SK-N-MC (cell line): ENCODE results near the gene INPP5E.
A peak's percentile ranks its signal among the peaks of the same experiment; 100 is the strongest.

Experiments
- DNase-seq: peaks from one replicate; pipeline ENCODE4 v3.0.0-alpha.2; 2011; ENCODE audit warnings: low read depth, low spot score
- H3K27ac ChIP-seq: fragments of 200-600 bp; sonication (generic); 2 replicates; pipeline ENCODE4 v1.5.1; 2016; ENCODE audit warnings: mixed run types
- H3K36me3 ChIP-seq: fragments of 200-600 bp; sonication (generic); 2 replicates; pipeline ENCODE4 v1.6.1; 2017; ENCODE audit warnings: antibody characterized with exemption, low read length, mixed read lengths; ENCODE audit not compliant: insufficient read depth
- H3K4me3 ChIP-seq: fragments of 200-600 bp; sonication (generic); 2 replicates; pipeline ENCODE4 v1.5.1; 2016
- H3K9ac ChIP-seq: fragments of 200-600 bp; sonication (generic); 2 replicates; pipeline ENCODE4 v1.8.0; 2017; ENCODE audit warnings: mixed run types, mixed read lengths; ENCODE audit not compliant: insufficient read length
- H3K9me3 ChIP-seq: fragments of 200-600 bp; sonication (generic); 2 replicates; pipeline ENCODE4 v1.6.1; 2017; ENCODE audit warnings: low read depth, mild to moderate bottlenecking, antibody characterized with exemption, low read length, moderate library complexity, mixed read lengths
- EZH2 ChIP-seq: fragments of 200-600 bp; sonication (generic); IDR thresholded peaks from one replicate; pipeline ENCODE4 v1.6.1; 2017; ENCODE audit warnings: antibody characterized with exemption
- FOXP2 ChIP-seq: optimal IDR thresholded peaks from 2 replicates; pipeline ENCODE3; 2011; ENCODE audit warnings: mild to moderate bottlenecking, moderate library complexity; ENCODE audit not compliant: insufficient read depth; ENCODE audit errors: extremely low read length, control extremely low read depth
- POLR2AphosphoS5 ChIP-seq: IDR thresholded peaks from 2 replicates; pipeline ENCODE4 v1.6.1; 2012; ENCODE audit warnings: mild to moderate bottlenecking, low read depth, low read length, borderline replicate concordance

INPP5E gene

DNA sequence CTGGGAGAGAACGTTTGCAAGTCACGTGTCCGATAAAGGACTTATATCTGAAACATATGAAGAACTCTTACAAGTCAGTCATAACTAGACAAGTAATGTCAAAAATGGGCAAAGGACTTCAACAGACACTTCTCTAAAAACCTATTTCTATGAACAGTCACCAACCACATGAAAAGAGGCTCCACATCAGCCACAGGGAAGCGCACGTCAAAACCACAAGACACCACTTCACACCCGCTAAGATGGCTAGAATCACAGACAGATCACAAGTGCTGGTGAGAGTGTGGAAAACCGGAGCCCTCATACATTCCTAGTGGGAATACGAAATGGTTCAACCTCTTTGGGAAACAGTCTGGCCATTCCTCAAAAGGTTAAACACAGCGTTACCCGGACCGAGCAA is 54.6 kb downstream of the INPP5E start:
- Histone ChIP-seq H3K9ac (no peak overlapping the region), H3K9me3 (no peaks in the 10 kb centered on the region), H3K4me3 (no peak overlapping the region), H3K36me3 (peaks cover 49% of the 10 kb centered on the region), H3K27ac (peak overlapping the region; percentile 32; the same call in 1 of the 2 replicates)
- no peak for DNase-seq
- no peak for TF ChIP-seq EZH2
- no peak for TF ChIP-seq POLR2AphosphoS5
- TF ChIP-seq FOXP2: no peak

DNA sequence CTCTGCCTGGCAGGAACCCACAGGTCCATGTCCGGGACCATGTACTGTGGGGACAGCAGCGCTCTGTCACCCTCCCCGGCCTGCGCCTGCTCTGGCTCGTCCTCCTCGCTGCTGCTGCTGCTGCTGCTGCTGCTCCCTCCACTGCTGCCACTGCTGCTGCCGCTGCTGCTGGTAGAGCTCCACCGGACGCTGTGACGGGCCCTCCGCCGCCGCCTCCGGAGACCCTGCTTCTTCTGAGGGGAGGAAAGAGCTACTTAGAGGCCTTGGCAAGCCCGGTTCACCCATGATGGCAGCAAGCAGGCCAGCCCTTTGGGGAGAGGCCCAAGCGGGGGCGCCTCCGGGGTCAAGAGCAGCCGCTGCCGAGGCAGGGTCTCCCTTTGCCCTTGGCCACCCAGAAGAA is 56.2 kb downstream of the INPP5E start:
- Histone ChIP-seq H3K27ac (no peak overlapping the region), H3K36me3 (peaks cover 41% of the 10 kb centered on the region), H3K4me3 (no peak overlapping the region), H3K9me3 (no peaks in the 10 kb centered on the region), H3K9ac (no peak overlapping the region)
- TF ChIP-seq POLR2AphosphoS5: no peak
- TF ChIP-seq FOXP2: no peak
- no peak for TF ChIP-seq EZH2
- no peak for DNase-seq

DNA sequence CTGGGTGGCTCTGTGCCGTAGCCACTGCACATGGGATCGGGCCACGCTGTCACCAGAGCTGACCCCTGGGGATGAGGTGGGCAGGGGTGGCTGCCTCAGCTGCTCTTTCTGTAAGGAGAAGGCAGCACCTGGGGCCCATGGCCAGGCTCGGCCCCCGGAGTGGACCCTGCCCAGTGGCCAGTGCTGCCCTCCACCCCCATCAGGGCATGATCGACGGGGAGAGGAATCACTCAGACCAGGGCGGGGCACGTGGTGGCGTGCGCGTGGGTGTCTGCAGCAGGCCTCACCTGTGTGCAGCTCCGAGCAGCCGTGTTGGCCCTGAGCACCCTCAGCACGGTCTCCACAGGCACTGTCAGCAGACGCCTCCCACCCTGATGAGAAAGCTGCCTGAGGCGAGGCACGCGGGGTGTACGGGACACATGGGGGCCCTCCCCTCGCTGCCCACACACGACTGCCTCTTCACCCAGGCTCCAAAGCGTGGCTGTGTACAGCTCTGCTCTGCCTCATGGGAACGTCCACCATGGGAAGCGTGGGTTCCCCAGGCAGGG is 57.6 kb downstream of the INPP5E start:
- no peak overlapping the region for H3K9ac ChIP-seq
- no peak for DNase-seq
- peaks cover 31% of the 10 kb centered on the region; the same call in 1 of the 2 replicates for H3K36me3 ChIP-seq
- H3K9me3 ChIP-seq: no peaks in the 10 kb centered on the region
- TF ChIP-seq EZH2: no peak
- TF ChIP-seq FOXP2: no peak
- TF ChIP-seq POLR2AphosphoS5: no peak
- no peak overlapping the region for H3K4me3 ChIP-seq
- no peak overlapping the region for H3K27ac ChIP-seq

- DNase-seq: no peak
- Histone ChIP-seq H3K9ac (no peak overlapping the region), H3K9me3 (no peaks in the 10 kb centered on the region), H3K36me3 (peaks cover 27% of the 10 kb centered on the region; the same call in 1 of the 2 replicates), H3K4me3 (no peak overlapping the region), H3K27ac (no peak overlapping the region)
- TF ChIP-seq EZH2 (no peak), POLR2AphosphoS5 (no peak), FOXP2 (no peak)
Measured at GRCh38 chr9:136381311-136381710, 58.3 kb downstream of the INPP5E start.

- no peak overlapping the region for H3K27ac ChIP-seq
- no peak overlapping the region for H3K4me3 ChIP-seq
- H3K9me3 ChIP-seq: no peaks in the 10 kb centered on the region
- no peak for DNase-seq
- peaks cover 22% of the 10 kb centered on the region; the same call in 1 of the 2 replicates for H3K36me3 ChIP-seq
- no peak overlapping the region for H3K9ac ChIP-seq
- TF ChIP-seq POLR2AphosphoS5 (no peak), FOXP2 (no peak), EZH2 (no peak)
Measured at GRCh38 chr9:136380381-136380780, 59.3 kb downstream of the INPP5E start.

DNA sequence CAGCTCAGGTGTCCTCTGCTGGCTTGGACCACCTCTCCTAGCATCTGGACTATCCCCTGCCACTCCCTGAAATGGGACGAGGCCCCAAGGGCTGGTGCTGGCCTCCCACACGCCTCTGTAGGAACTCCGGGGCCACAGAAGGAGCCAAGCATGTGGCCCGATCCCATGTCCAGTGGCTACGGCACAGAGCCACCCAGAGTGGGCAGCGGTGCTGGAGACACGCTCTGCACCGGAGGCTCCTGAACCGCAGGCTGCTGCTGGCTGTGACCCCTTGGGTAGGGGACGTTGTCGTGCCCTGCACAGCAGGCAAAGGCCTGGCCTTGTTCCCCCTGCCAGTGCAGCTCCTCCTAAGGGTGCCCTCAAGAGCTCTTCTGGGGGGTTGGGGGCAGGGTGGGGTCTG is 59.8 kb downstream of the INPP5E start:
- no peak for DNase-seq
- Histone ChIP-seq H3K9me3 (no peaks in the 10 kb centered on the region), H3K36me3 (peaks cover 18% of the 10 kb centered on the region; the same call in 1 of the 2 replicates), H3K9ac (no peak overlapping the region), H3K27ac (no peak overlapping the region), H3K4me3 (no peak overlapping the region)
- TF ChIP-seq POLR2AphosphoS5 (no peak), FOXP2 (no peak), EZH2 (no peak)

GRCh38 chr9:136379401-136379800 is 60.2 kb downstream of the INPP5E start:
- no peak for TF ChIP-seq FOXP2
- TF ChIP-seq EZH2: no peak
- TF ChIP-seq POLR2AphosphoS5: no peak
- no peak overlapping the region for H3K27ac ChIP-seq
- DNase-seq: no peak
- H3K9me3 ChIP-seq: no peaks in the 10 kb centered on the region
- peaks cover 15% of the 10 kb centered on the region; the same call in 1 of the 2 replicates for H3K36me3 ChIP-seq
- no peak overlapping the region for H3K9ac ChIP-seq
- H3K4me3 ChIP-seq: no peak overlapping the region

DNA sequence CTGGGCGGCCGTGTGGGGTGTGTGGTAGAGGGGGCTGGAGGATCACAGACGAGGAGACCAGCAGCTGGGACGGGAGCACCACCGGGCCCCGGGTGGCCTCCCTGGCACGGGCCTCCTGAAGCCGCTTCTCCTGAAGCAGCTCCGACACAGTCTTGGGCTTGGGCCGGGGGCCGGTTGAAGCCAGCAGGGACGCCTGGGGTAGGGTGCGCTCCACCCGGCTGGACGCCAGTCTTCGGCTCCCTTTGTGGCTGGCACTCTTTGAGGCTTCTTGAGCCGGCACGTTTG is 60.7 kb downstream of the INPP5E start:
- Histone ChIP-seq H3K36me3 (peaks cover 11% of the 10 kb centered on the region; the same call in 1 of the 2 replicates), H3K27ac (no peak overlapping the region), H3K9ac (no peak overlapping the region), H3K4me3 (no peak overlapping the region), H3K9me3 (no peaks in the 10 kb centered on the region)
- TF ChIP-seq POLR2AphosphoS5: no peak
- DNase-seq: no peak
